Spinal cord (tissue), 10 donors: ENCODE data around the gene MSH3. TPM values are rescaled to one million over a fixed set of nuclear protein-coding genes. Genes with fewer than 3 reads are reported as not detected.

ENCODE experiments used
- DNase-seq, 6 donors: peaks; one replicate each; pipeline versions ENCODE4 v3.0.0 to v3.0.0-alpha.2; 2013 to 2015; ENCODE audit warnings: low spot score in 6 of 6, low read depth in 4 of 6
- H3K27ac ChIP-seq: one replicate; pipeline ENCODE4 v1.5.1; 2013; ENCODE audit warnings: low read depth, low read length, control low read depth
- H3K27me3 ChIP-seq: one replicate; pipeline ENCODE4 v1.6.1; 2013; ENCODE audit warnings: low read length; ENCODE audit not compliant: control insufficient read depth, insufficient read depth
- H3K36me3 ChIP-seq: one replicate; pipeline ENCODE4 v1.6.1; 2013; ENCODE audit warnings: low read length; ENCODE audit not compliant: control insufficient read depth, insufficient read depth
- H3K4me1 ChIP-seq: one replicate; pipeline ENCODE4 v1.6.1; 2013; ENCODE audit warnings: low read length; ENCODE audit not compliant: control insufficient read depth, insufficient read depth
- H3K4me3 ChIP-seq: one replicate; pipeline ENCODE4 v1.5.1; 2013; ENCODE audit warnings: low read depth, low read length, control low read depth
- H3K9me3 ChIP-seq: one replicate; pipeline ENCODE4 v1.6.1; 2013; ENCODE audit warnings: low read length; ENCODE audit not compliant: control insufficient read depth, insufficient read depth
- WGBS: methylation state at CpG from one replicate; pipeline ENCODE4 v1.1.5; 2013; ENCODE audit warnings: missing lambda C conversion rate; ENCODE audit not compliant: insufficient coverage; 5-methylcytosine and 5-hydroxymethylcytosine counted together
- polyA plus RNA-seq, 2 donors: library from polyadenylated mRNA; unstranded; fragments of 120-200 nt; gene quantifications; one replicate each; pipeline ENCODE4 v1.2.1, GENCODE V29; 2013; ENCODE audit not compliant: insufficient read length in 2 of 2
- total RNA-seq, 2 donors: library from RNA; depleted of rRNA in 1 of 2; stranded (reverse); fragments of 120-200 nt in 1 of 2; fragments of >200 nt in 1 of 2; gene quantifications; one replicate each; pipeline versions ENCODE4 v1.2.3 to v1.2.4, GENCODE V29; 2013 to 2014
- donor health status: healthy.

The MSH3 gene
- total and polyA plus RNA-seq, 4 donors: 9.4 to 29.0 (median 15.9) TPM

DNA sequence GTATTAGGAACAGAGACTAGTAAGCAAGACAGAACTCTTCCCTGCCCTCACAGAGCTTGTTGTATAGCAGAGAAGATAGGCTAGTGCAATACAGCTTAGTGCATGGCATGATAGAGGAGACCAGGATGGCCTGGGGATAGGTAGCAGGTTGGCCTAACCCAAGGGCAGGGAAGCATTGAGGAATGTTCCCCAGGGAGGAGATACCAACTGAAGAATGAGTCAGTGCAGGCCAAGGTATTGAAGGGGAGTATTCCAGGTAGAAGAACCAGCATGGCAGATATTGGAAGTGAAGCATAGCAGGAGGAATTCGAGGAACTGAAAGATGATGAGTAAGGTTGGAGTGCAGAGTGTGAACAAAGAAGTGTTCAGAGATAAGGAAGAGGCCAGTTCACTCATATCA is 138.9 kb downstream of the MSH3 start:
- DNase-seq: no peak
- H3K27ac ChIP-seq: no peak overlapping the region

DNA sequence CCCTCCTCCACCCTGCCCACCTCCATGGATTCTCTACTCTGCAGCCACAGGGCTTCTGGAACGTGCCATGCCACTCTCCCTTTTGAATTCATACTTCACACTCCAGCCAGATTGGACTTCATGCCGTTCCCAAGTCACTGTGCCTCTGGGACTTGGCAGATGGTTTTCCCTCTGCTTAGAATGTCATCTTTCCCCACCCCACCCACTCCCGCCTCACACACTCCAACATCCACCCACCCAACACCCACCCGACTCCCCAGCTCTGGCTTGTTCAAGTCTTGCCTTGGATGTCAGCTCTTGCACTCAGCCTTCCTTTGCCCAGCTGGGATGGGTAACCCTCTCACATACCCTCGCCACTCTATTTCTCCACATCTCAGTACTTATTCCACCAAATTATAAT is 142.4 kb downstream of the MSH3 start:
- Histone ChIP-seq H3K9me3 (no peaks in the 10 kb centered on the region), H3K27ac (no peak overlapping the region), H3K27me3 (no peaks in the 10 kb centered on the region), H3K4me3 (no peak overlapping the region), H3K4me1 (no peaks in the 10 kb centered on the region), H3K36me3 (peaks cover 2% of the 10 kb centered on the region)
- no peak for DNase-seq
- 92% methylated on average over 4 of the region's 5 CpGs for whole genome bisulfite sequencing

More for the DNA sequence above, 138.9 kb downstream of the MSH3 start:
- Histone ChIP-seq H3K36me3 (peaks cover 2% of the 10 kb centered on the region), H3K27me3 (no peaks in the 10 kb centered on the region), H3K4me1 (no peaks in the 10 kb centered on the region), H3K4me3 (no peak overlapping the region), H3K9me3 (no peaks in the 10 kb centered on the region)
- 100% methylated on average over 1 of the region's 1 CpG for WGBS

GRCh38 chr5:80797428-80798024 is 143.1 kb downstream of the MSH3 start:
- no CpG with 5 or more reads among the region's 5 CpGs for WGBS
- no peak for DNase-seq
- Histone ChIP-seq H3K4me3 (no peak overlapping the region), H3K4me1 (no peaks in the 10 kb centered on the region), H3K27me3 (no peaks in the 10 kb centered on the region), H3K9me3 (no peaks in the 10 kb centered on the region), H3K27ac (no peak overlapping the region), H3K36me3 (peaks cover 2% of the 10 kb centered on the region)

- no peak overlapping the region for H3K27ac ChIP-seq
- H3K9me3 ChIP-seq: no peaks in the 10 kb centered on the region
- no peaks in the 10 kb centered on the region for H3K4me1 ChIP-seq
- no CpG with 5 or more reads among the region's 1 CpG for WGBS
- no peaks in the 10 kb centered on the region for H3K27me3 ChIP-seq
- H3K36me3 ChIP-seq: peaks cover 2% of the 10 kb centered on the region
- DNase-seq: no peak
- no peak overlapping the region for H3K4me3 ChIP-seq
These were observed 143.7 kb downstream of the MSH3 start for GRCh38 chr5:80798166-80798565.

- Histone ChIP-seq H3K4me1 (no peaks in the 10 kb centered on the region), H3K27me3 (no peaks in the 10 kb centered on the region), H3K4me3 (no peak overlapping the region), H3K36me3 (peaks cover 2% of the 10 kb centered on the region), H3K27ac (no peak overlapping the region), H3K9me3 (no peaks in the 10 kb centered on the region)
- DNase-seq: no peak
These were observed 144.2 kb downstream of the MSH3 start for GRCh38 chr5:80798633-80799032.

GRCh38 chr5:80799041-80799440 is 144.6 kb downstream of the MSH3 start:
- DNase-seq: no peak
- H3K27me3 ChIP-seq: no peaks in the 10 kb centered on the region
- WGBS: 66% methylated on average over 2 of the region's 4 CpGs

DNA sequence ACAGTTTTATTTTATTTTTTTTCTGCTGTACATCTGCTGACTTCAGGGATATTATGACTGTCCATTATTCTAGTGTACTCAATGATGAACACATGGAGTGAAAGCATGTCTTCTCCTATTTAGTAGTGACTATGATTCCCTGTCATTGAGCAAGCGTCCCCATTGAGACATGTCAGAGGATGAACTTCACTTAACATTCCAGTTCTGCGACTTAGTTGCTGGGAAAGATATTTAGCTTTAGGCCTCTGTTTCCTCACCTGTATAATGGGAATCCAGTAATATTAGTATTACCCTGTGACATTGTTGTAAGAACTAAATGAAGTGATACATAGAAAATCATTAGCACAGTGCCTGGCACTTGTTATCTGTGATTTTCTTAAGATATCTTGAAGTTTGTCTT is 145.1 kb downstream of the MSH3 start:
- Histone ChIP-seq H3K27me3 (no peaks in the 10 kb centered on the region), H3K4me3 (no peak overlapping the region), H3K4me1 (no peaks in the 10 kb centered on the region), H3K27ac (no peak overlapping the region), H3K36me3 (peaks cover 2% of the 10 kb centered on the region), H3K9me3 (no peaks in the 10 kb centered on the region)
- no CpG with 5 or more reads among the region's 2 CpGs for WGBS
- DNase-seq: no peak

More at GRCh38 chr5:80799041-80799440, 144.6 kb downstream of the MSH3 start:
- H3K9me3 ChIP-seq: no peaks in the 10 kb centered on the region
- no peaks in the 10 kb centered on the region for H3K4me1 ChIP-seq
- H3K27ac ChIP-seq: no peak overlapping the region
- H3K4me3 ChIP-seq: no peak overlapping the region
- peaks cover 2% of the 10 kb centered on the region for H3K36me3 ChIP-seq

DNA sequence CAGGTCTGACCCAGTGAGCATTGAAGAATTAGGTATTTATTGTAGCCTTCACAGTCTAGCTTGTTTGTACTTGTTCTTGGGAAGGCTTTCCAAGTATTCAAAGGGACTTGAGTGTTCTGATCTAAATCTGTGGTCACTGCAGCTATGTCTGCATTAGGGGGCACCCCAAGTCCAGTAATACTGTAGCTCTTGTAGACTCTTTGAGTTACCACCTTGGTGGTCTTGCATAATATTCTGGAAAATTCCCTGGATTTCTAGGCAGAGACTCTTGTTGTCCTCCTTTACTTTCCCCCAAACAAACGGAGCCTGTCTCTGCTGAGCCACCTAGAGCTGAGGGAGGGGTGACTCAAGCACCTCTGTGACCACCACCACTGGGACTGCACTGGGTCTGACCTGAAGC is 149.9 kb downstream of the MSH3 start:
- H3K27ac ChIP-seq: no peak overlapping the region
- H3K4me3 ChIP-seq: no peak overlapping the region
- peaks cover 4% of the 10 kb centered on the region for H3K36me3 ChIP-seq
- no peaks in the 10 kb centered on the region for H3K27me3 ChIP-seq
- H3K9me3 ChIP-seq: no peaks in the 10 kb centered on the region
- DNase-seq: no peak
- H3K4me1 ChIP-seq: no peaks in the 10 kb centered on the region
- WGBS: 100% methylated on average over 1 of the region's 1 CpG

DNA sequence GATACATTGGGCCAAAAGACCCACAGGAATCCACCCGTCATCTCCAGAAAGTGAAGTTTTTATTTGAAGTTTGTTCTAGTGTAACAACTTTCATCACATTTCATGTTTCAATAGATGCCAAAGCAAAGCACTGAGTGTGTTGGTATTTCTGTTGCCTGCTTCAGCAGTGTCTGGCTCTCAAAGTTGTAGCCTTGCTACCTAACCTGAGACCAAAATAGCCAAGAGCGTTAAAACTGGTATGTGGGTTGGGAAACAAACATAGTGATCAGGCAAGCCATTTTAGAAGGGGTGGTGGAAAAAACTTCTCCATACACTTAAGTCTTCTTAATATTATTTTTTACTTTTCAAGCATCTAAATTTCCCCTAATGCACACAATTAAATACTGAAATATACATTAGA is 150.6 kb downstream of the MSH3 start:
- H3K4me3 ChIP-seq: no peak overlapping the region
- H3K4me1 ChIP-seq: no peaks in the 10 kb centered on the region
- no peak for DNase-seq
- no peak overlapping the region for H3K27ac ChIP-seq
- H3K36me3 ChIP-seq: peaks cover 4% of the 10 kb centered on the region
- no peaks in the 10 kb centered on the region for H3K9me3 ChIP-seq
- no peaks in the 10 kb centered on the region for H3K27me3 ChIP-seq
- no CpG with 5 or more reads among the region's 2 CpGs for WGBS

DNA sequence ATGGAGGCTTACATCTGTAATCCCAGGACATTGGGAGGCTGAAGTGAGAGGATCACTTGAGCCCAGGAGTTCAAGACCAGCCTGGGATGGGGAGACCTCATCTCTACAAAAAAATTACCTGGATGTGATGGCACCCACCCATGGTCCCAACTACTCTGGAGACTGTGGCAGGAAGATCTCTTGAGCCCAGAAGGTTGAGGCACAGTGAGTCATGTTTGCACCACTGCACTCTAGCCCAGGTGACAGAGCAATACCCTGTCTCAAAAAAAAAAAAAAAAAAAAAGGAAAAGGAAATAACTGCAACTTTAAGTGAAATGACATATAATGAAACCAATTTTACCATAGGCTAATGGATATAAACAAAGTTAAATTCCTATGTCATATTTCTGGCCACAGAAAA is 152.5 kb downstream of the MSH3 start:
- no peaks in the 10 kb centered on the region for H3K4me1 ChIP-seq
- H3K4me3 ChIP-seq: no peak overlapping the region
- no peaks in the 10 kb centered on the region for H3K27me3 ChIP-seq

More for the DNA sequence above, 152.5 kb downstream of the MSH3 start:
- DNase-seq: no peak
- Histone ChIP-seq H3K36me3 (peaks cover 4% of the 10 kb centered on the region), H3K9me3 (no peaks in the 10 kb centered on the region), H3K27ac (no peak overlapping the region)
